Keratinocyte (primary cell): ENCODE measurements around the gene TP73. TPM values are rescaled to one million over a fixed set of nuclear protein-coding genes. Genes with fewer than 3 reads are reported as not detected.

ENCODE experiments used
- DNase-seq: peaks from one replicate; pipeline ENCODE4 v3.0.0-alpha.2; 2011; ENCODE audit warnings: low read depth, missing footprints, low spot score
- FAIRE-seq: peaks from 2 replicates; lab custom pipeline; 2011; peaks lifted over from hg19 to GRCh38; lab: Jason Lieb, UNC
- H2AFZ ChIP-seq: 2 replicates; pipeline ENCODE4 v1.6.0; 2012; ENCODE audit warnings: low read length, control low read depth, inconsistent platforms; ENCODE audit not compliant: control insufficient read depth
- H3K27ac ChIP-seq: 2 replicates; pipeline ENCODE4 v1.5.1; 2011; ENCODE audit warnings: low read length; ENCODE audit not compliant: control insufficient read depth, insufficient read depth
- H3K27me3 ChIP-seq: 3 replicates; pipeline ENCODE4 v1.6.0; 2011; ENCODE audit warnings: low read length; ENCODE audit not compliant: control insufficient read depth, insufficient read depth; ENCODE audit errors: extremely low read depth
- H3K36me3 ChIP-seq, 2 experiments: 2 replicates in 1 of 2; 3 replicates in 1 of 2; pipeline ENCODE4 v1.5.1; 2011; ENCODE audit warnings: low read length in 2 of 2, mild to moderate bottlenecking in 1 of 2; ENCODE audit not compliant: control insufficient read depth in 2 of 2, insufficient read depth in 2 of 2; ENCODE audit errors: extremely low read depth in 1 of 2
- H3K4me1 ChIP-seq: 3 replicates; pipeline ENCODE4 v1.5.1; 2011; ENCODE audit warnings: low read length; ENCODE audit not compliant: control insufficient read depth, insufficient read depth; ENCODE audit errors: extremely low read depth
- H3K4me2 ChIP-seq: 3 replicates; pipeline ENCODE4 v1.6.0; 2011; ENCODE audit warnings: low read depth, low read length; ENCODE audit not compliant: control insufficient read depth, insufficient read depth; ENCODE audit errors: extremely low read depth
- H3K4me3 ChIP-seq, 3 experiments: fragments of 200-600 bp in 1 of 3; sonication (generic) in 1 of 3; 2 replicates in 2 of 3; 3 replicates in 1 of 3; pipeline ENCODE4 v1.5.1; 2011 to 2016; ENCODE audit warnings: low read length in 3 of 3, mild to moderate bottlenecking in 3 of 3, control low read depth in 2 of 3, inconsistent platforms in 1 of 3, low read depth in 1 of 3, mixed read lengths in 1 of 3, mixed run types in 1 of 3, moderate library complexity in 1 of 3; ENCODE audit not compliant: control insufficient read depth in 2 of 3, insufficient read depth in 2 of 3; ENCODE audit errors: extremely low read depth in 1 of 3
- H3K79me2 ChIP-seq: 2 replicates; pipeline ENCODE4 v1.6.0; 2012; ENCODE audit warnings: low read length; ENCODE audit not compliant: control insufficient read depth, insufficient read depth
- H3K9ac ChIP-seq: 3 replicates; pipeline ENCODE4 v1.6.0; 2011; ENCODE audit warnings: low read length; ENCODE audit not compliant: control insufficient read depth, insufficient read depth; ENCODE audit errors: extremely low read depth
- H3K9me1 ChIP-seq: 3 replicates; pipeline ENCODE4 v1.6.0; 2011; ENCODE audit warnings: low read length; ENCODE audit not compliant: control insufficient read depth, insufficient read depth; ENCODE audit errors: extremely low read depth
- H3K9me3 ChIP-seq: 2 replicates; pipeline ENCODE4 v1.5.1; 2012; ENCODE audit warnings: low read depth, low read length; ENCODE audit not compliant: control insufficient read depth
- H4K20me1 ChIP-seq: 3 replicates; pipeline ENCODE4 v1.6.0; 2011; ENCODE audit warnings: low read length; ENCODE audit not compliant: control insufficient read depth, insufficient read depth; ENCODE audit errors: extremely low read depth
- CTCF ChIP-seq, 3 experiments: IDR thresholded peaks in 1 of 3; conservative IDR thresholded peaks in 1 of 3; optimal IDR thresholded peaks in 1 of 3; 2 replicates in 2 of 3; 3 replicates in 1 of 3; pipeline versions ENCODE3 to v1.5.1; 2011; ENCODE audit warnings: low read length in 3 of 3, mild to moderate bottlenecking in 3 of 3, moderate library complexity in 2 of 3, control low read depth in 1 of 3, inconsistent platforms in 1 of 3; ENCODE audit not compliant: insufficient read depth in 2 of 3; ENCODE audit errors: extremely low read depth in 1 of 3
- EZH2 ChIP-seq: IDR thresholded peaks from one replicate; pipeline ENCODE4 v1.6.1; 2012; ENCODE audit warnings: inconsistent platforms, mild to moderate bottlenecking, low read length, moderate library complexity
- dilution Hi-C: fragments of 300-500 bp; cut with MboI; formaldehyde crosslinking; loops from one replicate; pipeline ENCODE4 v1.7.0; 2020; ENCODE audit warnings: low sequenced_read_pairs; ENCODE audit not compliant: extremely low pct_ligation_motif_present
- polyA plus RNA-seq, 5 experiments: library from polyadenylated mRNA; depleted of rRNA in 3 of 5; stranded (reverse) in 3 of 5; stranded (forward) in 1 of 5; unstranded in 1 of 5; fragments of >200 nt; gene quantifications; 1 replicate in 1 of 5; 2 replicates in 3 of 5; 3 replicates in 1 of 5; pipeline versions ENCODE4 v1.2.1 to v1.2.3, GENCODE V29; 2011 to 2012; ENCODE audit warnings: missing spikeins in 2 of 5, low read depth in 1 of 5, low replicate concordance in 1 of 5

The TP73 gene
- polyA plus RNA-seq, 1 donor (not counting 4 experiments of a cell fraction or from before 2014, with no cell fraction given) = 0.14 TPM

GRCh38 chr1:3734602-3735001, 82.3 kb downstream of the TP73 start:
- Histone ChIP-seq H3K79me2 (no peaks in the 10 kb centered on the region), H3K9me1 (no peaks in the 10 kb centered on the region), H3K9me3 (no peaks in the 10 kb centered on the region), H3K36me3 (peaks cover 9 to 10% of the 10 kb centered on the region in 2 experiments), H4K20me1 (no peaks in the 10 kb centered on the region), H3K4me1 (no peaks in the 10 kb centered on the region), H3K4me2 (no peak overlapping the region), H3K27me3 (no peaks in the 10 kb centered on the region), H3K27ac (no peak overlapping the region), H3K9ac (no peak overlapping the region), H3K4me3 (no peak overlapping the region), H2AFZ (no peak overlapping the region)
- DNase-seq (no peak), FAIRE-seq (no peak)
- dilution Hi-C loops = no loop called here
- no peak for TF ChIP-seq CTCF (optimal IDR thresholded peaks at IDR 0.05 in 1 of 3, IDR thresholded peaks at IDR 0.05 in 1 of 3, conservative IDR thresholded peaks at IDR 0.05 in 1 of 3; ENCODE audit: extremely low read depth in 1 of 3, insufficient read depth in 2 of 3, low read length in 3 of 3)
- no peak for TF ChIP-seq EZH2

DNA sequence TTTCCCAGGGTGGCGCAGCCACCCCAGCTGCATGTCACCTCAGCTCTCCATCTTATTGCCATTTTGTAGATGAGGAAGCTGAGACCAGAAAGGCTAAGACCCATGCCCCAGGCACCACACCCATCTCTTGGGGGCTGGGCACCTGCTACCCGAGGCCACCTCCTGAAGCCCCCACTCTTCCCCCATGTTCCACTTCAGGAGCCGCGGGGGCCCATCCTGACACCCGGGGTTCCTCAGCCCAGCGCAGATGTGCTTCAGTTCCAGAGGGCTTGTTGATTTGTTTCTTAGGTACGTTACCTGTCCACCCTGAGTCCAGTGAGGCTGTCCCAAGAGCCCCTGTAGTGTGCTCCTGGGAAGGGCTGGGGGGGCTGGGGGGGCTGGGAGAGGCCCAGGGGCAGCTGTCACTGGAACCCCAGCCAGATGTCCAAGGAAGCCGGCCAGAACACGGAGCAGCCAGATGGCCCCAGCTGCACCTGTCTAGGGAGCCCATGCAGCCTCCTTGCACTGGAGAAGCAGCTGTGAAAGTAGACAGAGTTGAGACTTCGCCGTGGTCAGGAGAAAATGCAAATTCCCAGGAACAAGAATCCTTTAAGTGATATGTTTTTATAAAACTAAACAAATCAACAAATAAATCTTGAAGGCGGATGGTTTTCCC, 82.8 kb downstream of the TP73 start:
- no peak overlapping the region for H3K4me2 ChIP-seq
- H3K4me3 ChIP-seq = no peak overlapping the region
- no peaks in the 10 kb centered on the region for H3K79me2 ChIP-seq
- TF ChIP-seq CTCF (optimal IDR thresholded peaks at IDR 0.05 in 1 of 3, IDR thresholded peaks at IDR 0.05 in 1 of 3, conservative IDR thresholded peaks at IDR 0.05 in 1 of 3; ENCODE audit: extremely low read depth in 1 of 3, insufficient read depth in 2 of 3, low read length in 3 of 3) (no peak), EZH2 (no peak)
- peaks cover 9 to 13% of the 10 kb centered on the region in 2 experiments for H3K36me3 ChIP-seq
- FAIRE-seq (no peak), DNase-seq (no peak)
- no peaks in the 10 kb centered on the region for H3K9me1 ChIP-seq
- H3K27ac ChIP-seq = no peak overlapping the region
- H3K9me3 ChIP-seq = no peaks in the 10 kb centered on the region
- dilution Hi-C loops = no loop called here
- H3K27me3 ChIP-seq = no peaks in the 10 kb centered on the region
- H3K9ac ChIP-seq = no peak overlapping the region
- H3K4me1 ChIP-seq = no peaks in the 10 kb centered on the region
- H2AFZ ChIP-seq = no peak overlapping the region
- no peaks in the 10 kb centered on the region for H4K20me1 ChIP-seq
